SK-N-SH treated with all-trans-retinoic acid at 6 μM for 48 hours (cell line): ENCODE data around the gene MRPL44.

Source experiments
- ATAC-seq: fragments of 200-7000 bp; cut with Tn5 transposase; 3 replicates; pipeline ENCODE4 v1.9.1; 2020; ENCODE audit warnings: mild to moderate bottlenecking, moderate library complexity
- ARNTL ChIP-seq: fragments of 450-650 bp; formaldehyde crosslinking; IDR thresholded peaks from 2 replicates; pipeline ENCODE4 v1.5.0; 2020; ENCODE audit warnings: low read depth, mild to moderate bottlenecking, moderate library complexity, borderline replicate concordance
- CSDC2 ChIP-seq: fragments of 250-450 bp; sonication (Bioruptor Pico); IDR thresholded peaks from 2 replicates; pipeline ENCODE4 v1.5.0; 2020; ENCODE audit warnings: mild to moderate bottlenecking, moderate library complexity
- ESRRG ChIP-seq: fragments of 250-450 bp; sonication (Bioruptor Pico); IDR thresholded peaks from 2 replicates; pipeline ENCODE4 v1.6.1; 2021; ENCODE audit warnings: mild to moderate bottlenecking
- GLIS3 ChIP-seq: fragments of 250-450 bp; sonication (Bioruptor Pico); IDR thresholded peaks from 2 replicates; pipeline ENCODE4 v1.5.0; 2020; ENCODE audit warnings: mild to moderate bottlenecking, moderate library complexity
- ISL1 ChIP-seq: fragments of 250-450 bp; sonication (Bioruptor Pico); IDR thresholded peaks from 2 replicates; pipeline ENCODE4 v2.1.2; 2022; ENCODE audit warnings: mild to moderate bottlenecking, moderate library complexity
- OSR1 ChIP-seq: fragments of 250-450 bp; sonication (Bioruptor Pico); IDR thresholded peaks from 2 replicates; pipeline ENCODE4 v1.8.0; 2022; ENCODE audit warnings: moderate library complexity, mild to moderate bottlenecking, inconsistent platforms
- PPARA ChIP-seq: fragments of 250-450 bp; sonication (Bioruptor Pico); IDR thresholded peaks from 2 replicates; pipeline ENCODE4 v1.5.0; 2020; ENCODE audit warnings: mild to moderate bottlenecking, borderline replicate concordance
- RARB ChIP-seq: fragments of 250-450 bp; sonication (Bioruptor Pico); IDR thresholded peaks from 2 replicates; pipeline ENCODE4 v1.8.0; 2021; ENCODE audit warnings: mild to moderate bottlenecking, moderate library complexity
- SNAI2 ChIP-seq: fragments of 250-450 bp; sonication (Bioruptor Pico); IDR thresholded peaks from 2 replicates; pipeline ENCODE4 v1.5.0; 2020; ENCODE audit warnings: mild to moderate bottlenecking, moderate library complexity
- TCF4 ChIP-seq: fragments of 250-450 bp; sonication (Bioruptor Pico); IDR thresholded peaks from 2 replicates; pipeline ENCODE4 v1.8.0; 2021; ENCODE audit warnings: mild to moderate bottlenecking, moderate library complexity, borderline replicate concordance
- TOX ChIP-seq: fragments of 250-450 bp; sonication (Bioruptor Pico); IDR thresholded peaks from 2 replicates; pipeline ENCODE4 v1.8.0; 2021; ENCODE audit warnings: mild to moderate bottlenecking, moderate library complexity, borderline replicate concordance
- ZFP3 ChIP-seq: fragments of 250-450 bp; sonication (Bioruptor Pico); IDR thresholded peaks from 2 replicates; pipeline ENCODE4 v1.5.0; 2020; ENCODE audit warnings: mild to moderate bottlenecking, moderate library complexity
- ZFP30 ChIP-seq: fragments of 450-650 bp; formaldehyde crosslinking; IDR thresholded peaks from 2 replicates; pipeline ENCODE4 v1.5.0; 2022; ENCODE audit warnings: mild to moderate bottlenecking, moderate library complexity
- ZNF565 ChIP-seq: fragments of 450-650 bp; formaldehyde crosslinking; conservative IDR thresholded peaks from 2 replicates; pipeline ENCODE4 v1.5.0; 2020; ENCODE audit warnings: low read depth, mild to moderate bottlenecking, moderate library complexity
- ZNF70 ChIP-seq: fragments of 450-650 bp; formaldehyde crosslinking; IDR thresholded peaks from 2 replicates; pipeline ENCODE4 v1.5.0; 2020; ENCODE audit warnings: mild to moderate bottlenecking, moderate library complexity
- ZNF8 ChIP-seq: fragments of 450-650 bp; formaldehyde crosslinking; IDR thresholded peaks from 2 replicates; pipeline ENCODE4 v1.5.0; 2020; ENCODE audit warnings: mild to moderate bottlenecking, moderate library complexity
- TF ChIP-seq, protein P1 (sequence below): fragments of 250-450 bp; sonication (Bioruptor Pico); IDR thresholded peaks from 2 replicates; pipeline ENCODE4 v1.8.0; 2021; ENCODE audit warnings: low read depth, mild to moderate bottlenecking, moderate library complexity, borderline replicate concordance
- TF ChIP-seq, protein P2 (sequence below): fragments of 250-450 bp; sonication (Bioruptor Pico); IDR thresholded peaks from 2 replicates; pipeline ENCODE4 v1.8.0; 2020; ENCODE audit warnings: mild to moderate bottlenecking, moderate library complexity, borderline replicate concordance
- TF ChIP-seq, protein P3 (sequence below): fragments of 250-450 bp; sonication (Bioruptor Pico); IDR thresholded peaks from 2 replicates; pipeline ENCODE4 v1.5.0; 2020; ENCODE audit warnings: mild to moderate bottlenecking, moderate library complexity
- TF ChIP-seq, protein P4 (sequence below): fragments of 250-450 bp; sonication (Bioruptor Pico); IDR thresholded peaks from 2 replicates; pipeline ENCODE4 v1.5.1; 2020; ENCODE audit warnings: low read depth, mild to moderate bottlenecking, moderate library complexity
- TF ChIP-seq, protein P5 (sequence below): fragments of 250-450 bp; sonication (Bioruptor Pico); IDR thresholded peaks from 2 replicates; pipeline ENCODE4 v1.5.1; 2021; ENCODE audit warnings: mild to moderate bottlenecking, moderate library complexity

MRPL44 gene

DNA sequence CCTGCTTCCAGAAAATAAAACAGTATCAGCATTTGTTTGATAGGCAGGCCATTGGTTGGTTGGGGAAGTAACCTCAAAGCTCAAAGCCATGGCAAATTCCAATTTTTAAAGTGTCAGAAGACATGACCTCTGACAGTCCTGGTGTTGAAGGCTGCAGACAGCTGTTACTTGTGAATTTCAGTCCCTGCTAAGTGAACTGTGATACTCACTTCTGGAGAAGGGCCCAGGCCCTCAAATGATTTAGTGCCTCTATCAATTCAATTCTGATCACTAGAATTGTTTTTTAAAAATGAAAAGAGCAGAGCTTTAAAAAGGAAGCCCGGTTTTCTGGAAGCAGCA, 23.1 kb downstream of the MRPL44 start (continued):
- TF ChIP-seq, protein P1, sequence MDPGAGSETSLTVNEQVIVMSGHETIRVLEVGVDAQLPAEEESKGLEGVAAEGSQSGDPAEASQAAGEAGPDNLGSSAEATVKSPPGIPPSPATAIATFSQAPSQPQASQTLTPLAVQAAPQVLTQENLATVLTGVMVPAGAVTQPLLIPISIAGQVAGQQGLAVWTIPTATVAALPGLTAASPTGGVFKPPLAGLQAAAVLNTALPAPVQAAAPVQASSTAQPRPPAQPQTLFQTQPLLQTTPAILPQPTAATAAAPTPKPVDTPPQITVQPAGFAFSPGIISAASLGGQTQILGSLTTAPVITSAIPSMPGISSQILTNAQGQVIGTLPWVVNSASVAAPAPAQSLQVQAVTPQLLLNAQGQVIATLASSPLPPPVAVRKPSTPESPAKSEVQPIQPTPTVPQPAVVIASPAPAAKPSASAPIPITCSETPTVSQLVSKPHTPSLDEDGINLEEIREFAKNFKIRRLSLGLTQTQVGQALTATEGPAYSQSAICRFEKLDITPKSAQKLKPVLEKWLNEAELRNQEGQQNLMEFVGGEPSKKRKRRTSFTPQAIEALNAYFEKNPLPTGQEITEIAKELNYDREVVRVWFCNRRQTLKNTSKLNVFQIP (CRISPR knock-in tag) = no peak
- no peak for TF ChIP-seq TOX (CRISPR knock-in tag)
- no peak for TF ChIP-seq ZFP3 (CRISPR knock-in tag)
- TF ChIP-seq OSR1 (CRISPR knock-in tag) = no peak
- no peak for TF ChIP-seq ZFP30 (CRISPR knock-in tag)
- no peak for TF ChIP-seq PPARA (CRISPR knock-in tag)
- no peak for TF ChIP-seq ARNTL

DNA sequence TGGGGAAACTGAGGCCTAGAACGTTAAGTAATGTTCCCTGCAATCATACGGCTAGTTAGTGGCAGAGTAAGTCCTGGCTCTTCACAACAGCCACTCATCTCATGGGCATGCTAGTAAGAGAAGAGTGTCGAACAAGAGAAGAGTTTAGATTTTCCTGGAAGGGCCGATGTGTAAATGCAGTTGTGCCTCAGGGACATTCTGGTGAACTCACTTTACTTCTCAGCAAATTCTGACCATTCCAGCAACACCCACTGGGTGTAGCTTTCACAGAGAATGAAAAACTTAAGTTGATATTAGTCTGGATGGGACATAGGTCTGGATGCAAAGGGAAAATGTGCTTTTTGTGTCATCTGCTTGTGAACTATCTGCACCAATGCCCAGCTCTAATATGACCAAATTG, 23.5 kb downstream of the MRPL44 start:
- ATAC-seq = no peak
- TF ChIP-seq, protein P2, sequence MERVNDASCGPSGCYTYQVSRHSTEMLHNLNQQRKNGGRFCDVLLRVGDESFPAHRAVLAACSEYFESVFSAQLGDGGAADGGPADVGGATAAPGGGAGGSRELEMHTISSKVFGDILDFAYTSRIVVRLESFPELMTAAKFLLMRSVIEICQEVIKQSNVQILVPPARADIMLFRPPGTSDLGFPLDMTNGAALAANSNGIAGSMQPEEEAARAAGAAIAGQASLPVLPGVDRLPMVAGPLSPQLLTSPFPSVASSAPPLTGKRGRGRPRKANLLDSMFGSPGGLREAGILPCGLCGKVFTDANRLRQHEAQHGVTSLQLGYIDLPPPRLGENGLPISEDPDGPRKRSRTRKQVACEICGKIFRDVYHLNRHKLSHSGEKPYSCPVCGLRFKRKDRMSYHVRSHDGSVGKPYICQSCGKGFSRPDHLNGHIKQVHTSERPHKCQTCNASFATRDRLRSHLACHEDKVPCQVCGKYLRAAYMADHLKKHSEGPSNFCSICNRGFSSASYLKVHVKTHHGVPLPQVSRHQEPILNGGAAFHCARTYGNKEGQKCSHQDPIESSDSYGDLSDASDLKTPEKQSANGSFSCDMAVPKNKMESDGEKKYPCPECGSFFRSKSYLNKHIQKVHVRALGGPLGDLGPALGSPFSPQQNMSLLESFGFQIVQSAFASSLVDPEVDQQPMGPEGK (CRISPR knock-in tag) = no peak
- no peak for TF ChIP-seq TOX (CRISPR knock-in tag)
- no peak for TF ChIP-seq ISL1 (CRISPR knock-in tag)
- TF ChIP-seq OSR1 (CRISPR knock-in tag) = no peak
- no peak for TF ChIP-seq ZNF8 (CRISPR knock-in tag)
- no peak for TF ChIP-seq ZFP30 (CRISPR knock-in tag)
- TF ChIP-seq ARNTL = no peak
- TF ChIP-seq ESRRG (CRISPR knock-in tag) = no peak
- TF ChIP-seq ZNF565 (CRISPR knock-in tag) = no peak
- no peak for TF ChIP-seq TCF4
- TF ChIP-seq, all 23 proteins: peak for 0

DNA sequence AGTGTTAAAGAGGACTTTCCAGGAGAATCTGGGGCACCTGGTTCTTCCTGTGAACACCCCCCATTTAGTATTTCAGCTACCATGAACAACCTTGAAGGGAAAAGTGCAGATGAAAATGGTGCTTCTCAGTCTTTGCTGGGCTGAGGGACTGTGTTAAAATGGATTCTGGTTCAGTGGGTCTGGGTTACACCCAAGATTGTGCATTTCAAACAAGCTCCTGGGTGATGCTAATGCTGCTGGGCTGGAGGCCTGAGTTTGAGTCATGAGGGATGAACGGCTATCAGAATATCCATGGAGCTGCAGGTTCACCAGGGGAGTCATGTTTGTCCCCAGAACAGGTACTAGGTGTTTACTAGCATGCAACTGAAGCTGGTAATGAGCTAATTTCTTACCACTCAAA, 24.0 kb downstream of the MRPL44 start:
- ATAC-seq = no peak
- TF ChIP-seq ZNF565 (CRISPR knock-in tag) = no peak
- no peak for TF ChIP-seq ZFP30 (CRISPR knock-in tag)
- TF ChIP-seq ZNF70 = no peak
- TF ChIP-seq SNAI2 = no peak
- TF ChIP-seq, protein P3, sequence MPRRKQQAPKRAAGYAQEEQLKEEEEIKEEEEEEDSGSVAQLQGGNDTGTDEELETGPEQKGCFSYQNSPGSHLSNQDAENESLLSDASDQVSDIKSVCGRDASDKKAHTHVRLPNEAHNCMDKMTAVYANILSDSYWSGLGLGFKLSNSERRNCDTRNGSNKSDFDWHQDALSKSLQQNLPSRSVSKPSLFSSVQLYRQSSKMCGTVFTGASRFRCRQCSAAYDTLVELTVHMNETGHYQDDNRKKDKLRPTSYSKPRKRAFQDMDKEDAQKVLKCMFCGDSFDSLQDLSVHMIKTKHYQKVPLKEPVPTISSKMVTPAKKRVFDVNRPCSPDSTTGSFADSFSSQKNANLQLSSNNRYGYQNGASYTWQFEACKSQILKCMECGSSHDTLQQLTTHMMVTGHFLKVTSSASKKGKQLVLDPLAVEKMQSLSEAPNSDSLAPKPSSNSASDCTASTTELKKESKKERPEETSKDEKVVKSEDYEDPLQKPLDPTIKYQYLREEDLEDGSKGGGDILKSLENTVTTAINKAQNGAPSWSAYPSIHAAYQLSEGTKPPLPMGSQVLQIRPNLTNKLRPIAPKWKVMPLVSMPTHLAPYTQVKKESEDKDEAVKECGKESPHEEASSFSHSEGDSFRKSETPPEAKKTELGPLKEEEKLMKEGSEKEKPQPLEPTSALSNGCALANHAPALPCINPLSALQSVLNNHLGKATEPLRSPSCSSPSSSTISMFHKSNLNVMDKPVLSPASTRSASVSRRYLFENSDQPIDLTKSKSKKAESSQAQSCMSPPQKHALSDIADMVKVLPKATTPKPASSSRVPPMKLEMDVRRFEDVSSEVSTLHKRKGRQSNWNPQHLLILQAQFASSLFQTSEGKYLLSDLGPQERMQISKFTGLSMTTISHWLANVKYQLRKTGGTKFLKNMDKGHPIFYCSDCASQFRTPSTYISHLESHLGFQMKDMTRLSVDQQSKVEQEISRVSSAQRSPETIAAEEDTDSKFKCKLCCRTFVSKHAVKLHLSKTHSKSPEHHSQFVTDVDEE = no peak

DNA sequence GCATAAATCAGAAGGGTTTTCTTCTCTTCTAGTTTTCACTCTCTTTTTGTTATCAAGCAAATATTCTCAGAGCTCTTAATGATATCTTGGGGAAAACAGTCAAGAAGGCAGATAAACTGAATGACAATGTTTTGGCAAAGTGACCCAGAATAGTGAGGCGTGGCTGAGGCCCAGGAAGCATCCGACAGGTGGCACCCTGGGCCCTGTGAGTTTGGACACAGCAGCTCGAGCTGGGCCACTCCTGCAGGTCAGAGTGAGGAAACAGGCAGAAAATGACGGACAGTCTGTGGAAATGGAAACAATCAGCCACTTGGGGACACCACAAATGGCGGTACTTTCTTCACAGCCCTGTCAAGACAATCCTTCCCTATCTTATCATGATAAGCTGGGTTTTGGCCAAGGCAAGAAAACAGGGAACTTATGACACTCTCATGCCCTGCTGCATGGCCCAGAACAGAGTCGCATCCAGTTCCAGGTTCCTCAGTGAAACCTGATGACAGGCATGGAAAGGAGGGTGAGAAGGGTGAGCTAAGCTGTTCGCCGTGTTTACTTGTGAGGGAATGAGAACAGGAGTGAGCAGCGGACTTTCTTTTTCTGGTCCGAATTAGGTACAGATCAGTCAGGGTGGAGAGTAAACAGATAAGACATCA, 32.1 kb downstream of the MRPL44 start:
- TF ChIP-seq, protein P4, sequence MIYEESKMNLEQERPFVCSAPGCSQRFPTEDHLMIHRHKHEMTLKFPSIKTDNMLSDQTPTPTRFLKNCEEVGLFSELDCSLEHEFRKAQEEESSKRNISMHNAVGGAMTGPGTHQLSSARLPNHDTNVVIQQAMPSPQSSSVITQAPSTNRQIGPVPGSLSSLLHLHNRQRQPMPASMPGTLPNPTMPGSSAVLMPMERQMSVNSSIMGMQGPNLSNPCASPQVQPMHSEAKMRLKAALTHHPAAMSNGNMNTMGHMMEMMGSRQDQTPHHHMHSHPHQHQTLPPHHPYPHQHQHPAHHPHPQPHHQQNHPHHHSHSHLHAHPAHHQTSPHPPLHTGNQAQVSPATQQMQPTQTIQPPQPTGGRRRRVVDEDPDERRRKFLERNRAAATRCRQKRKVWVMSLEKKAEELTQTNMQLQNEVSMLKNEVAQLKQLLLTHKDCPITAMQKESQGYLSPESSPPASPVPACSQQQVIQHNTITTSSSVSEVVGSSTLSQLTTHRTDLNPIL (CRISPR knock-in tag) = no peak
- TF ChIP-seq CSDC2 (CRISPR knock-in tag) (no peak), ZFP3 (CRISPR knock-in tag) (no peak), PPARA (CRISPR knock-in tag) (no peak), ESRRG (CRISPR knock-in tag) (no peak), ZNF565 (CRISPR knock-in tag) (no peak), TOX (CRISPR knock-in tag) (no peak), RARB (CRISPR knock-in tag) (no peak), ISL1 (CRISPR knock-in tag) (no peak), TCF4 (no peak), GLIS3 (CRISPR knock-in tag) (no peak), SNAI2 (no peak)
- TF ChIP-seq, protein P1 (CRISPR knock-in tag) = no peak
- TF ChIP-seq, protein P2 (CRISPR knock-in tag) = no peak
- TF ChIP-seq, protein P5, sequence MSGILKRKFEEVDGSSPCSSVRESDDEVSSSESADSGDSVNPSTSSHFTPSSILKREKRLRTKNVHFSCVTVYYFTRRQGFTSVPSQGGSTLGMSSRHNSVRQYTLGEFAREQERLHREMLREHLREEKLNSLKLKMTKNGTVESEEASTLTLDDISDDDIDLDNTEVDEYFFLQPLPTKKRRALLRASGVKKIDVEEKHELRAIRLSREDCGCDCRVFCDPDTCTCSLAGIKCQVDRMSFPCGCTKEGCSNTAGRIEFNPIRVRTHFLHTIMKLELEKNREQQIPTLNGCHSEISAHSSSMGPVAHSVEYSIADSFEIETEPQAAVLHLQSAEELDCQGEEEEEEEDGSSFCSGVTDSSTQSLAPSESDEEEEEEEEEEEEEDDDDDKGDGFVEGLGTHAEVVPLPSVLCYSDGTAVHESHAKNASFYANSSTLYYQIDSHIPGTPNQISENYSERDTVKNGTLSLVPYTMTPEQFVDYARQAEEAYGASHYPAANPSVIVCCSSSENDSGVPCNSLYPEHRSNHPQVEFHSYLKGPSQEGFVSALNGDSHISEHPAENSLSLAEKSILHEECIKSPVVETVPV (CRISPR knock-in tag) = no peak
- TF ChIP-seq, all 23 proteins: peak for 0
- ATAC-seq = no peak
